Fibroblast of gingiva (primary cell): ENCODE measurements around the gene ACAP2.
"Not testable (repeated sequence)": the region's sequence is repeated elsewhere in the genome, so short reads cannot be mapped to it uniquely, and the experiment has no call there.

Source experiments
- DNase-seq: peaks from one replicate; pipeline ENCODE4 v3.0.0-alpha.2; 2011; ENCODE audit warnings: low read depth

The ACAP2 gene

GRCh38 chr3:195442573-195443390 lies at the start of gene ACAP2:
Gene ACAP2, minus strand, starts transcription at chr3:195443020. Its CDS starts 173 bp downstream, at chr3:195442847.
- DNase-seq: peak; percentile 100

DNA sequence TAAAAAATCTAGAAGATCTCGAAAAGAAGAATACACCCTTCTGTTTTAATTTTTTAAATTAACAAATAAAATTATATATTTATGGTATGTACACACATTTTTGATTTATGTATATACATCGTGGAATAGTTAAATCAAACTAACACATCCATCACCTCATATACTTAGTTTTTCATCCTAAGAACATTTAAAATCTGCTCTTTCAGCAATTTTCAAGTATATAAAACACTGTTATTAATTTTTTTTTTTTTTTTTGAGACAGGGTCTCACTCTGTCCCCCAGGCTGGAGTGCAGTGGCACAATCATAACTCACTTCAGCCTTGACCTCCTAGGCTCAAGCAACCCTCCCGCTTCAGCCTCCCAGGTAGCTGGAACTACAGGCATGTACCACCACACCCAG lies 32.8 kb upstream of the ACAP2 start:
- no peak for DNase-seq

GRCh38 chr3:195475116-195475515 lies 32.3 kb upstream of the ACAP2 start:
- not testable (repeated sequence) for DNase-seq

- no peak for DNase-seq
Measured at GRCh38 chr3:195468841-195469240, 26.0 kb upstream of the ACAP2 start.

- DNase-seq: no peak
Measured at GRCh38 chr3:195468391-195468776, 25.6 kb upstream of the ACAP2 start.

- no peak for DNase-seq
Measured at GRCh38 chr3:195467641-195468390, 25.0 kb upstream of the ACAP2 start.

- no peak for DNase-seq
Measured at GRCh38 chr3:195466251-195466650, 23.4 kb upstream of the ACAP2 start.

GRCh38 chr3:195462922-195463321 lies 20.1 kb upstream of the ACAP2 start:
- DNase-seq: not testable (repeated sequence)

- no peak for DNase-seq
Measured at GRCh38 chr3:195462308-195462610, 19.4 kb upstream of the ACAP2 start.

- DNase-seq: no peak
Measured at GRCh38 chr3:195461594-195462307, 18.9 kb upstream of the ACAP2 start.

DNA sequence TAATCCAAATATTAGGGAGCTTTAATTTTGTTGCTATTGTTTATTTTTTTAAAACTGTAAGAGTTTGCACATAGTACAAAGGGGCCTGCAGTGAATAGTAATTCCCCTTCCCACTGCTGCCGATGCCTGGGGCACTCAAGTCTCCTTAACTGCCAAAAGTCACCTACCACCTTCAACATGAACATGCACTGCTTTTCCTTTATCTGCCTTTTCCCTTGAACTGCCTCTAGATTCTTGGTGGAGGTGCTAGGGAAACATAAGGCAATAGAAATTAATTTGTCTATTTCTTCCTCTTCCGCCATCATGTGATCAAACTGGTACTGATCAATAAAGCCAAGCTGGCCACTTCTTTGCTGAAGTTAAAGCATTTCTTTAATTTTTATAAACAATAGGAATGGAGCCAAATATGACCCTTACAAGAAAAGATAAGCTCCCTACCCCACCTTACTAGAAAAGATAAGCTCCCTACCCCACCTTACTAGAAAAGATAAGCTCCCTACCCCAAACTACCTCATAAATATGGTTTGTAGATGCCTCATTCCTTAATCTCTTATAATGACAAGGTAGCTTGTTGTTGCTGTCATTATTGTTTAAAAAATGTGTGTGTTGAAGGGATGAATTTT lies 17.4 kb upstream of the ACAP2 start:
- DNase-seq: no peak

- DNase-seq: no peak
Measured at GRCh38 chr3:195458316-195458717, 15.5 kb upstream of the ACAP2 start.

DNA sequence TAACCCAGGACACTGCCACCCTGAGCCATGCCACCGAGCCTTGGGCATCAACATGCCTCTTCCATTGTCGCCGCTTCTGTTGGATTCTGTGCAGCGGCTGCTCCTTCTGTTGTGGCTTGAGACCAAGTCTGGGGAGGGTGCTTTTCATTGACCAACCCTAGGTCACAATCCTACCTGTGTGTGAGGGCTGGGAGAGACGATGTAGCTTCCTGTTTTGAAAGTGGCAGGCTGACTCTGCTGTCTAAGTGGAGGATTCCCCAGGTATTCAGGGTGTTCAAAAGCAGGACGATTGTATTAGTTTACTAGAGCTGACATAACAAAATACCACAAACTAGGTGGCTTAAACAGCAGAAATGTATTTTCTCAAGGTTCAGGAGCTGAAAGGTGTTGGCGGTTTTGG lies 13.0 kb upstream of the ACAP2 start:
- no peak for DNase-seq

GRCh38 chr3:195453236-195453635 lies 10.4 kb upstream of the ACAP2 start:
- DNase-seq: no peak

DNA sequence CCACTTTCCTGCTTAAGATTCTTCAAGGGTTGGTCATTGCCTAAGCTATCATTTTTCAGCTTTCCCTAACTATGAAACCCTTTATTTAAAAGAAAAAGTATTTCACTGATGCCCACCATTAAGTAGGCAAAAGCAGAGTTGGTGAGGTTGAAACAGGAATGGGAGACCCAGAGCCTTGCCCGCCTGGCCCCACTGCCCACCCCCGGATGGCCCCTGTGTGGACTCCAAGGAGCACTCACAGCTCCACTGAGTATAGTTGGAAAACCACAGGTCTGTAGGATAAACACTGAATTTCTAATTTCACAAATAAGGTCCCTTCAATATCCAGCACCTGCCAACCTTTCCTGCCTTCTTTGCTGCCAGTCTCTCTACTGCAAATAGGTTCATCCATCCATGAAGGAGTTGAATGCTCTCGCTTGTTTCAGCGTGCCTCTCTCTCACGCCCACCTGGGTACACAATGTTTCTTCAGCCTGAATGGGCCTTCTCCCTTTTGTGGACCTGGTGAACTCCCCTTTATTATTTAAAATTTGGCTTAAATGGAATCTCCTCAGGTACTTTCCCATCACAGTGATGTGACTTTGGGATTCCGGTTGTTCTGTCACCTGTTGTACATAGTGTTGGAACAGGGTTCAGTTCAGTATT lies 8.7 kb upstream of the ACAP2 start:
- DNase-seq: no peak

DNA sequence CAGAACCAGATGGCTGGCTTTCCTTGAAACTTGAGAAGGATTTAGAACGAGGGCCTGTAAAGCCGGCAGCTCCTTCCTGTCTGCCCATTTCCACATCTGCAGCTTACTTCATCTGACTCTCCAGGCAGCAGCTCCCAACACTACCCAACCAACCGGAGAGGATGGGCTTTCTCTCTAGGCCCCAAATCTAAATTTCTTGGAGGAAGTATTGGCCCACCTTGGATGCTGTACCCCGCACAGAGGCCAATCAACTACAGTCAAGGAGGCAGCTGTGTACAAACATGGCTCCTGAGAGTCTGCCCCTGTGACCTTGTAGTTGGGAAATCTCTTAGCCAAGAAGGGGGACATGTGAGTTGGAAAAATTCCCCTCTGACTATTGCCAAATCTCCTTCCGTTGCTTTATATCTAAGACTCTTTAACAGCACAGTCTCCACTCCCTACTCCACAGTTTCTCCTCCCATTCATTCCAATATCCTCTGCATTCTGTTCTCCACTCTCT lies 8.0 kb upstream of the ACAP2 start:
- peak; percentile 90 for DNase-seq

- no peak for DNase-seq
Measured at GRCh38 chr3:195448205-195448875, 5.5 kb upstream of the ACAP2 start.

- DNase-seq: no peak
Measured at GRCh38 chr3:195447201-195447600, 4.4 kb upstream of the ACAP2 start.

DNA sequence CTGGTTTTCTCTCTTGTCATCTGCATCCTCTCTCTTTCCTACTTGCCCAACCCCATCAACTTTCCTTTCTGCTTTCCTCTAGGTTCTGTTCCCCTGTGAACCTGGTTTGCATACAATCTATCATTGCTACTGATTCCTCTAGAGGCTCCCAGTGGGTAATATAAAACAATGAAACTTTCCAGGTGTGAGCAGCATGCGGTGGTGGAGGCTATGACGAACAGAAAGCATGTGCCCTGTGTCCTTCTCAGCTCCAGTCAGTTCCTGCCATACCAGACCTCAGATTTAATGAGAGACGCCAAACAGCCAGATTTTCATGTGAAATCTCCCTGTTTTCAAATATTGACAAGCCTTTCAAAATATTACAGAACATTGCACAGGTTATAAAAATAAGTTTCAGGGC lies 3.5 kb upstream of the ACAP2 start:
- no peak for DNase-seq

- DNase-seq: no peak
Measured at GRCh38 chr3:195445885-195446284, 3.1 kb upstream of the ACAP2 start.

DNA sequence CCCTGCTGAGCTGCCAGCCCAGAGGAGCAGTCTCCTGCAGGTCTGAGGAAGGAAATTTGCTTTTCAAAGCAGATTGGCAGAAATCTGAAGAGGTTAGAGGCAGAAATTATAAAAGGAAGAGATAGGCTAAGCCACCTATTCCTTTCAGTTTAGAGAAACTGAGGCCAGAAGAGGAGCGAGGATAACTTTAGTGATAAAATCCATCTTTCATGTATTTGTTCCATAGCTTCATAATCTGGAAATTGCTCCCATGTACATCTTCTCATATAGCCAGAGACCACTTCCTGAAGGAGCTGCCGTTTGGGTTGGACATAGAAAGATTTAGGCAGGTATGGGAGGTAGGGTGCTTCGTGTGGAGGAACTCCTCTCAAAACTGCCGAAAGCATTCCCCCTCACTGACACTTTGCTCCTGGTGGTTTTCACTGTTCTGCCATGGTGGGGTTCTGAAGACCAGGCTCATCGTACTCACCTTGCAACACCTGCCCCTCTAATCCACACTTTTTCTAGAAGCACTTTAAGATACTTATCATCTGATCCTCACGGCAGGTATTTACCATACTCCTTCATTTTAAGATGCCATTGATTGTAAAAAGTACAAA lies 670 bp upstream of the ACAP2 start:
- no peak for DNase-seq
